Endothelial cell (in vitro differentiated cells): ENCODE results near the gene POLR3E. TPM values are rescaled to one million over a fixed set of nuclear protein-coding genes. Genes with fewer than 3 reads are reported as not detected.
A peak's percentile ranks its signal among the peaks of the same experiment; 100 is the strongest.

ENCODE experiments used
- DNase-seq: peaks from one replicate; pipeline ENCODE4 v3.0.0; 2021; ENCODE audit warnings: low spot score
- H3K27ac Mint-ChIP-seq: one replicate; pipeline ENCODE4 v1.8.0; 2021; ENCODE audit warnings: mixed read lengths, inconsistent platforms; ENCODE audit not compliant: unreplicated experiment
- H3K27me3 Mint-ChIP-seq: one replicate; pipeline ENCODE4 v1.8.0; 2021; ENCODE audit warnings: mild to moderate bottlenecking, moderate library complexity, mixed read lengths, inconsistent platforms; ENCODE audit not compliant: unreplicated experiment
- H3K36me3 Mint-ChIP-seq: one replicate; pipeline ENCODE4 v1.8.0; 2021; ENCODE audit warnings: mild to moderate bottlenecking, low read depth, mixed read lengths, inconsistent platforms; ENCODE audit not compliant: unreplicated experiment
- H3K4me1 Mint-ChIP-seq: one replicate; pipeline ENCODE4 v1.8.0; 2021; ENCODE audit warnings: mild to moderate bottlenecking, mixed read lengths, inconsistent platforms; ENCODE audit not compliant: unreplicated experiment
- H3K4me3 Mint-ChIP-seq: one replicate; pipeline ENCODE4 v1.8.0; 2021; ENCODE audit warnings: mild to moderate bottlenecking, mixed read lengths, inconsistent platforms; ENCODE audit not compliant: unreplicated experiment
- H3K9me3 Mint-ChIP-seq: one replicate; pipeline ENCODE4 v1.8.0; 2021; ENCODE audit warnings: mixed read lengths, inconsistent platforms; ENCODE audit not compliant: unreplicated experiment
- total RNA-seq: library from RNA; stranded (reverse); fragmentation: NEBNext Ultra II Directional; extraction: Animal tissue kit (Norgen Biotek cat#: 25700); gene quantifications from one replicate; pipeline ENCODE4 v1.2.1, GENCODE V29; 2021; ENCODE audit not compliant: unreplicated experiment
- TF ChIP-seq, protein P1 (sequence below): fragments of 200-600 bp; sonication (generic); IDR thresholded peaks from one replicate; pipeline ENCODE4 v1.5.0; 2021; ENCODE audit warnings: antibody characterized with exemption; ENCODE audit not compliant: unreplicated experiment

Gene POLR3E
- total RNA-seq, 1 donor from 2014 or later, result 47.3 TPM

DNA sequence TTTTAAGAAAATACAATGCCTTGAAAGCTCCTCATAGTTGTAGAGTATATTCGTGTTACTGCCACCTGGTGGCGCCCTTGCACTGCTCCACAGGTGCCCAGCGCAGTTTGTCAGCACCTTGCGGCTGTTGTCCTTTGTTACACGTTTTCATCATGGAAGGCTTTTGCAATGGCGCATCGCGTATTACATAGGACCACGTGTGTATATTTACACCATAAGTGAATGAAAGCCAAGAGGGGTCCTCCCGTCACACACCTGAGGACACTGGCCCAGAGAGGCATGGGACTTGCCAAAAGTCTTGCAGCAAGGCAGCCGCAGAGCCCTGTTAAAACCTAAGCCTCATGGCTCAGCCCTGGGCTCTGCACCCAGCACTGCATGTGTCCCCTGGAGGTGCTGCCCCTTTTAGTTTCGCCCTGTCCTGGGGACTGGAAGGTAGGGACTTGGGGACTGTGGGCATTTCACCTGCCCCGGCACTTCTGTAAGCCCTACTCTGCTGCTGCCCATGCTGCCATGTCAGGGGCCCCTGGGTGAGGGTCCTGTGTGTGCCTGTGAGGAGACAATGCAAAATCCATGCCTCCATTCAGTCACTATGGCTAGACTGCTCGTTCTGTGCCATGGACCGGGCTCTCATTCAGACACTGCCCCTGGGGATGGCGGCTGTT lies 24.3 kb downstream of the POLR3E start:
- peak; percentile 53 for DNase-seq
- TF ChIP-seq, protein P1, sequence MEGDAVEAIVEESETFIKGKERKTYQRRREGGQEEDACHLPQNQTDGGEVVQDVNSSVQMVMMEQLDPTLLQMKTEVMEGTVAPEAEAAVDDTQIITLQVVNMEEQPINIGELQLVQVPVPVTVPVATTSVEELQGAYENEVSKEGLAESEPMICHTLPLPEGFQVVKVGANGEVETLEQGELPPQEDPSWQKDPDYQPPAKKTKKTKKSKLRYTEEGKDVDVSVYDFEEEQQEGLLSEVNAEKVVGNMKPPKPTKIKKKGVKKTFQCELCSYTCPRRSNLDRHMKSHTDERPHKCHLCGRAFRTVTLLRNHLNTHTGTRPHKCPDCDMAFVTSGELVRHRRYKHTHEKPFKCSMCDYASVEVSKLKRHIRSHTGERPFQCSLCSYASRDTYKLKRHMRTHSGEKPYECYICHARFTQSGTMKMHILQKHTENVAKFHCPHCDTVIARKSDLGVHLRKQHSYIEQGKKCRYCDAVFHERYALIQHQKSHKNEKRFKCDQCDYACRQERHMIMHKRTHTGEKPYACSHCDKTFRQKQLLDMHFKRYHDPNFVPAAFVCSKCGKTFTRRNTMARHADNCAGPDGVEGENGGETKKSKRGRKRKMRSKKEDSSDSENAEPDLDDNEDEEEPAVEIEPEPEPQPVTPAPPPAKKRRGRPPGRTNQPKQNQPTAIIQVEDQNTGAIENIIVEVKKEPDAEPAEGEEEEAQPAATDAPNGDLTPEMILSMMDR, result peak; percentile 86
- Mint-ChIP-seq H3K36me3 (peaks cover 26% of the 10 kb centered on the region), H3K9me3 (no peaks in the 10 kb centered on the region), H3K4me1 (no peaks in the 10 kb centered on the region), H3K4me3 (peak overlapping the region; percentile 62), H3K27ac (no peak overlapping the region), H3K27me3 (peaks cover 2% of the 10 kb centered on the region)

DNA sequence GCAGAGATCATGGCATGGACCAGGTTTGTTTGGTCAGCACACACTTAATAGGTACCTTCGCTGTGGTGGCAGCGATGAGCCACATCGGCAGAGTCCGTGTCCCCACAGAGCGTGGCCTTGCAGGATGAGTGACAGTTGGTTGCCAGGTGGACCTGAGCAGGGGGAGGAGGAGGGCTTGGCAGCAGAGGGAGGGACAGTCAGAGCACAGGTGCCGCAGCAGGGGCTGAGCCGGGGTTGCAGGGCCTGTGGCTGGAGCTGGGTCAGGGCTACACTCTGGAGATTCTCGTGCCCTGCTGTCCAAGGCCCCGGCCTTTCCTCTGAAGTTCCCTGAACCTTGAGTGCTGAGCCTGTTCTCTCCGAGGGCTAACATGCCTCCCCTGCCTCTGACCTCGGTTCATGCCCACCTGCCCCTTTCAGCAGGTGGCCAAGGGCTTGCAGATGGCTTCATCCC lies 24.8 kb downstream of the POLR3E start:
- no peak for DNase-seq
- Mint-ChIP-seq H3K4me3 (peak overlapping the region; percentile 62), H3K27ac (no peak overlapping the region), H3K4me1 (no peaks in the 10 kb centered on the region), H3K9me3 (no peaks in the 10 kb centered on the region), H3K27me3 (peaks cover 2% of the 10 kb centered on the region), H3K36me3 (peaks cover 27% of the 10 kb centered on the region)
- TF ChIP-seq, protein P1, result no peak

DNA sequence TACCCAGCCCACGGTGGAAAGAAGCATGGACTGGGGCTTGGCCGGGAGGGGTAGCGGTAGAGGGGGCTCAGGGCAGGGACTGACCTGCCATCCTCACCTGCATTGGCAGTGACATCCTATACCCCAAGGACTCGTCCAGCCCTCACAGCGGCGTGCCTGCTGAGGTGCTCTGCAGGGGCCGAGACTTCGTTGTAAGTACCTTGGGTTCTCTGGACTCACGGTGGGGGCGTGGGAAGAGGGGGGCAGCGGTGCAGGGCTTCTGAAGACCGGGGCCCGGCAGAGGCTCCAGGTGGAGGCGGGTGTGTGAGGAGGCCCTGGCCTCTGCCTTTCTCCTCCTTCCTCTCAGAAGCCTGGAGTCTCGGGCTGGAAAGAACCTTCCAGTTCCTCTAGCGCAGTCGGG lies 25.5 kb downstream of the POLR3E start:
- TF ChIP-seq, protein P1, result no peak
- Mint-ChIP-seq H3K27ac (no peak overlapping the region), H3K36me3 (peaks cover 28% of the 10 kb centered on the region), H3K4me3 (no peak overlapping the region), H3K27me3 (peaks cover 2% of the 10 kb centered on the region), H3K4me1 (no peaks in the 10 kb centered on the region), H3K9me3 (no peaks in the 10 kb centered on the region)
- no peak for DNase-seq

DNA sequence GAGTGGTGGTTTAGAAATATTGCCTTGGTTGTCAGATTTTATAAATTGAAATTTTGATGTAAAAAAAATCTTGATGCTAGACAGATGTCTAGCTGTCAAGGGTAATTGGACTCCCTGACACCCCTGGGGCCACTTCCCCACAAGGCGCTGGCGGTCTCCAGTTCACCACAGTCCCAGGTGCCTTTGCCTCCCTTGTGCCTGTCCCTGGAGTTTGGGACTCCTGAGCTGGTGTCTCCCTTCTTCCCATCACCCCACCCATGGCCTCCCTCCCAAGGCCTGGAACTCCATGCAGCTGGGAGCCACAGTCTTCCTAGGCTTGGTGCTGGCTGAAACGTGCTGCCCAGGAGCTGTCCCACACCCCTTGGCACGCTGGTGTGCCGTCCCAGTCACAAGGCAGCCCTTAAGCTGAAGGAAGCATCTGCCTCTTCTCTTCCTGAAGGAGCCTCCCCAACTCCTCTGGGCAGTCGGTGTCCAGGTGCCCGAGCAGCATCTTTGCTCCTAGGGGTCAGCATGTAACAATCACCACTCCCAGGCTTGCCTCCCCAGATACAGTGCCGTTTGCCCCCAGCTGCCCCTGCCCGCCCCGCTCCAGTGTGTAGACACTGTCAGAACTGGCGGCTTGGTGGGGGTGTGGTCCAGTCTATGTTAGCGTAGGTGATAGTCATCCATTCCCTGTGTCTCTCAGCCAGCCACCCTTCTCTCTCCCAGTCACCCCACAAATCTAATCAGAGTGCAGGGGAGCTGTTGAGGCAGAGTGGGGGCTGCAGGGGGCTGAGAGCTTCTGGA lies 26.2 kb downstream of the POLR3E start:
- Mint-ChIP-seq H3K36me3 (peaks cover 28% of the 10 kb centered on the region), H3K4me1 (no peaks in the 10 kb centered on the region)
- DNase-seq, result no peak

More for the DNA sequence above, 26.2 kb downstream of the POLR3E start:
- Mint-ChIP-seq H3K4me3 (no peak overlapping the region), H3K9me3 (no peaks in the 10 kb centered on the region), H3K27ac (no peak overlapping the region), H3K27me3 (peaks cover 2% of the 10 kb centered on the region)
- TF ChIP-seq, protein P1, result no peak
